GM19351 (cell line): ENCODE measurements around the gene FIG4.
"Not testable (repeated sequence)": the region's sequence is repeated elsewhere in the genome, so short reads cannot be mapped to it uniquely, and the experiment has no call there.

Experiments used
- ATAC-seq: cut with Tn5 transposase; IDR thresholded peaks from one replicate; pipeline ENCODE4 v1.9.1; 2021; ENCODE audit warnings: mild to moderate bottlenecking, moderate library complexity; ENCODE audit not compliant: unreplicated experiment

FIG4 gene

GRCh38 chr6:109701774-109702173 is 10.7 kb downstream of the FIG4 start:
- no peak for ATAC-seq

DNA sequence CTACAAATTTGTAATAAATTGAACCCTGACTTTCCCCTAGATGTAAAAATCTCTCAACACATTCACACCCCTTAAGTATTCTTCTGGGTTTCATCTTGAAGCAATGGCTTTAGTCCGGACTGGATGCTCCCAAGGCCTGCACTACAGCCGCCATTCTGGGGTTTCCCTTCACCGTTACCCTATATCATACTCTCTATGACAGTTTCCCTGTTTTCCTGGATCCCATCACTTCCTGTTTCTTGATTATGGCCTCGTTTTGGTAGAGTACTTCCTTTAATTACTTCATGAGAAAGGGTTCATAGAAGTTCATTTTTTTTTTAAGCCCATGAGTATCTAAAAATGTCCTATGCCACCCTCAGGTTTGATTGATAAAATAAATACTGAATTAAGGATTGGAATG is 11.7 kb downstream of the FIG4 start:
- no peak for ATAC-seq

GRCh38 chr6:109705258-109705657 is 14.2 kb downstream of the FIG4 start:
- peak; percentile 85 for ATAC-seq

- no peak for ATAC-seq
Measured at GRCh38 chr6:109706513-109706912, 15.4 kb downstream of the FIG4 start.

GRCh38 chr6:109708099-109708498 is 17.0 kb downstream of the FIG4 start:
- not testable (repeated sequence) for ATAC-seq

- ATAC-seq = no peak
Measured at GRCh38 chr6:109713097-109713496, 22.0 kb downstream of the FIG4 start.

- no peak for ATAC-seq
Measured at GRCh38 chr6:109714166-109714565, 23.1 kb downstream of the FIG4 start.

GRCh38 chr6:109714611-109715010 is 23.5 kb downstream of the FIG4 start:
- no peak for ATAC-seq

DNA sequence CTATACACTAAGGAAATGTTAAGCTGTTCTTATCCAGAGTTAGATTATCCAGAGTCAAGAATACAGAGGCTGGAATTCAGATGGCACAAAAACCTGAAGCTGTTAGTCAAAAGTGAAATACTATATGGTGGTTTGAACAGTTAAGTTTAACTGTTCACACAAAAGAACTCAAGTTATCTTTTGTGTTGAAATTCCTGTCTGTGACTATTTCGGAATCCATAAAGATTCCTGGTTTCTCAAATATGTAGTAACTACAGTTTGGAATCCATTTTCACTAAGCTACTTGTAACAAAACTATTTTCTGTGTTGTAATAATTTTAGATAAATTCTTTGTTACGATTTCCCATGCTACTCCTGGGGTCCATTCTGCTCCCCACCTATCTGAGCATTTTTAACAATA is 24.5 kb downstream of the FIG4 start:
- ATAC-seq = no peak

GRCh38 chr6:109717971-109718370 is 26.9 kb downstream of the FIG4 start:
- no peak for ATAC-seq

DNA sequence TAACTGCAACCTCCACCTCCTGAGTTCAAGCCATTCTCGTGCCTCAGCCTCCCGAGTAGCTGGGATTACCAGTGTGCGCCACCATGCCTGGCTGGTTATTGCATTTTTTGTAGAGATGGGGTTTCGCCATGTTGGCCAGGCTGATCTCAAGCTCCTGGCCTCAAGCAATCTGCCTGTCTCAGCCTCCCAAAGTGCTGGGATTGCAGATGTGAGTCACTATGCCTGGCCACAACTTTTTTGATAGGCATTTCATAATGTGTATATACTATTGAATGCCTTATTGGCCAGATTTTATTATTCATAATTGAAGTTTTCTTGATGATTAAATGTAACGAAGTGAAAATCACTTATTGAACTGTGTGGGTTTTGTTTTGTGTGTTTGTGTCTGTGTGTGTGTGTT is 27.9 kb downstream of the FIG4 start:
- no peak for ATAC-seq

DNA sequence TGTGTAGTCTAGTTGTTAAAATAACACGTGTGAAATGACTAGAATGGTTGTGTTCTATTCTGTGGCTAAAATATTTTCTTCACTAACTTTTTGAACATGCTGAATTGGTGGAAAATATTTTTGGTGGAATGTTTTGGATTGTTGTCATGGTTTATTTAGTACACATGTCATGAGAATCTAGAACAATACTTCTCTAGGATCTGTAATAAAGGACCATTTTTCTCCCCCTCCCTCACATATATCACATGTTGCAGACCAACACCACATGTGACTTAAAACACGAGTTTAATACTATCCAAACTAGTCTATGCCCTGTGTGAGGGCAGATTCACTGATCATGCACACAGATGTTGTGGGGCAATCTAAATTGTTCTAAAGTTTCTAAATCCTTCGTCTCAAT is 29.2 kb downstream of the FIG4 start:
- no peak for ATAC-seq

- no peak for ATAC-seq
Measured at GRCh38 chr6:109722011-109722410, 30.9 kb downstream of the FIG4 start.

GRCh38 chr6:109722564-109723254 is 31.6 kb downstream of the FIG4 start:
- no peak for ATAC-seq

DNA sequence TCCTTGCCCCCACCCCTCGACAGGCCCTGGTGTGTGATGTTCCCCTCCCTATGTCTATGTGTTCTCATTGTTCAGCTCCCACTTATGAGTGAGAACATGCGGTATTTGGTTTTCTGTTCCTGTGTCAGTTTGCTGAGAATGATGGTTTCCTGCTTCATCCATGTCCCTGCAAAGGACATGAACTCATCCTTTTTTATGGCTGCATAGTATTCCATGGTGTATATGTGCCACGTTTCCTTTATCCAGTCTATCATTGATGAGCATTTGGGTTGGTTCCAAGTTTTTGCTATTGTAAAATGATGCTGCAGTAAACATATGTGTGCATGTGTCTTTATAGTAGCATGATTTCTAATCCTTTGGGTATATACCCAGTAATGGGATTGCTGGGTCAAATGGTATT is 34.2 kb downstream of the FIG4 start:
- ATAC-seq = not testable (repeated sequence)

DNA sequence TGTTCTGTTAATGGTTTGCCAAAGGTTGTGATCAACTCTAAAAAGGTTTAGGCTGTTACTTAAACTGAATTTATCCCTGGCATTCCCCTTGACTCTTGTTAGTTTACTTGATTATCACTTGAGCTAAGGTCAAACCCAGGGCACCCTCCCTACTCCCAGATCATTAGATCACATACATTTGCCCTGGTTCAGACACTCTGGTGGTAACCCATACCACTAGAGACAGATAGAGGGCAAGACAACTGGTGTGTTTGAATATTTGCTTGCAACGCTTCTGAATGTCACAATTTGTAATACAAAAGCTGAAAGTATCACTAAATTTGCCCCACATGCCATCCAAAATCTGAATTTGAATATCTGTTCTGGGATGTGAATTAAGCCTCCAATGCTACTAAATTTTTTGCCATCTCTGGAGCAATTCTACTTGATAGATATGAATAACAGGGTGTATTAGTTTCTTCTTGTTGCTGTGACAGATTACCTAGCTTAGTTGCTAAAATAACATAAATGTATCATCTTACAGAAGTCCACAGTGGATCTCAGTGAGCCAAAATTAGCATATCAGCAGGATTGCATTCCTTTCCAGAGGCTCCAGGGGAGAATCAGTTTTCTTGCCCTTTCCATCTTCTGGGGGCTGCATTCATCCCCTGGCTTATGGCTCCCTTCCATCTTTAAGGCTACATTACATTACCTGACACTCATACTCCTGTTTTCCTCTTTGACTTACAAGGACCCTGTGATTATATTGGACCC is 45.4 kb downstream of the FIG4 start:
- ATAC-seq = no peak

DNA sequence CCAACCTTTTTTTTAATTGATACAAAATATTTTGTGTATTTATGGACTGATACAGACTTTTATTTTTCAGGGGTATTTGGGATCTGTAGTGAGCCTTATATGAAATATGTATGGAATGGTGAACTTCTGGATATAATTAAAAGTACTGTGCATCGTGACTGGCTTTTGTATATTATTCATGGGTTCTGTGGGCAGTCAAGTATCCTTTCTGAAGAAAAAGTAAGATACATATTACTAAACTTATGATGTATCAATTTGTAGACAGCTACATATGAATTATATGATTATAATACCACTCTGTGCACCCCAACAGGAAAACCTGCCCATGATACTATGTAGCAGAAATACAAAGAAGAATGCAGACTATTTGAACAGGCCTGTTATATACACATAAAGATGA is 47.2 kb downstream of the FIG4 start:
- no peak for ATAC-seq

GRCh38 chr6:109738667-109739066 is 47.6 kb downstream of the FIG4 start:
- no peak for ATAC-seq

DNA sequence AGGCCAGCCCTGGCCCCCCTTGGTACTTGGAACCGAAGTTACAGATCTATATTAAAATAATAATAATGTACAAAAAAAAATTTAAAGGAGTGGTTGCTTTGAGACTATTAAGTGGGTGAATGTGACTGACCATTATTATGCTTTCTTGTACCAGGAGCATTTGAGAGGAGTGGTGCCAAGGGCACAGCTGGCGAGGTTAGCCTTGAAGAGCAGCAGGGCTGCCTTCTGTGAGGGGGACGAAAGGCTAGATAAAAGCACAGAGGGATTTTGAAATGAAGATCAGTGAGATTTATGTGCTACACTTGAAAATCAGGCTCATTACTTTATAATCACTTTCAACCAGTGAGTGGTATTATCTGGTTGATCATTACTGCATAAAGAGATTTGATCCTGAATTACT is 48.6 kb downstream of the FIG4 start:
- ATAC-seq = no peak

- ATAC-seq = no peak
Measured at GRCh38 chr6:109740787-109741186, 49.7 kb downstream of the FIG4 start.

- no peak for ATAC-seq
Measured at GRCh38 chr6:109743739-109744138, 52.6 kb downstream of the FIG4 start.

GRCh38 chr6:109744779-109745178 is 53.7 kb downstream of the FIG4 start:
- not testable (repeated sequence) for ATAC-seq

DNA sequence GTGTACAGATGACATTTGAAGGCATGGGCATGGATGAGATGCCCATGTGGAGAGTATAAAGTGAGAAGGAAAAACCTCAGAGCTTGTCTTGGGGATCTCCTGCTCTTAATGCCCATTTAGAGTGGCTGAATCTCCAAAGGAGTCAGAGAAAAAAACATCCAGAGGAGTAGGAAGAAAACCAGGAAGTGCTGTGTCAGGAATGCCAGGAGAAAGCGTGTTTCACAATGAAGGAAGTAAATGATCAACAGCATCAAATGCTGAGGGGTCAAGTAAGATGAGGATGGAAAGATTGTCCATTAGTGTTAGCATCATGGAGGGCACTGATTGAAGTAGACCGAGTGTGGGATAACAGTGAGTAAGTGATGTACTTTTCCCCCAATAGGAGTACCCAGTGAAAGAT is 56.1 kb downstream of the FIG4 start:
- no peak for ATAC-seq
